Left hindlimb (tissue), 1 donor: Measurements from ENCODE around the gene NCCRP1.

Experiments
- DNase-seq: peaks from one replicate; pipeline ENCODE4 v3.0.0-alpha.2; 2018

Gene NCCRP1

GRCh38 chr19:39181500-39182173 is 15.1 kb upstream of the NCCRP1 start:
- DNase-seq, result no peak

- no peak for DNase-seq
These were observed 14.6 kb upstream of the NCCRP1 start for GRCh38 chr19:39182174-39182505.

DNA sequence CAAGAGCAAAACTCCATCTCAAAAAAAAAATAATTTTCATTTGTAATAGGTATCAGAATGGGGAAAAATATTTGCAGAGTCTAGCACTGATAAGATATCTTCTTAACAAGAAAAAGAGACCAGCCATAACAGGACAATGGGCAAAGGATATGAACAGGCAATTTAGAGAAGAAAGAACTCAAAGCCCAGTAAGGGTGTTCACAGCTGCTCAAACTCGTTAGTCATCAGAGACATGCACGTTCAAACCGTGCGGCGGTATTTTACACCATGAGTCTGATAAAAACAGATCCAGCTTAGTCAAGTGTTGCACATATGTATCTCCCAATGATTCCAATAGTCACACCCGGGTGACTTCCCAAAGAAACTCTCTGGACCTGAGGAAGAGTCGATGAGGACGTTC is 13.7 kb upstream of the NCCRP1 start:
- DNase-seq, result no peak

- DNase-seq, result no peak
These were observed 10.4 kb upstream of the NCCRP1 start for GRCh38 chr19:39186391-39186790.

- DNase-seq, result no peak
These were observed 9.2 kb upstream of the NCCRP1 start for GRCh38 chr19:39187552-39187943.

DNA sequence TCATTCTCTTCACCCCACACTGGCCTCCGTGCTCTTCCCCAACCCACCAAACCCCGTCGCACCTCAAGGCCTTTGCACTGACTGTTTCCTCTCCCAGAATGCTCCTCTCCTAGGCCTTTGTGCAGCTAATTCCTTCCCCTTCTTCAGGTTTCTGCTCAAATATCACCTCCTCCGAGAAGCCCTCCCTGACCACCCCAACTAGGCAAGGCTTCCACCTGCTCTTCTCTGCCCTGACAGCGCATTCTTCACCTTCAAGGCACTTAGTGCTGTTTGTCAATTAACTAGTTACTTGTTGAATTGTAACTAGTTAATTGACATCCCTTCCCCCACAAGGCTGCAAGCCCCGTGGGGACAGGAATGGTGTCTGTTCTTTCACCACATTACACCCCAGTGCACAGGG is 7.8 kb upstream of the NCCRP1 start:
- no peak for DNase-seq

DNA sequence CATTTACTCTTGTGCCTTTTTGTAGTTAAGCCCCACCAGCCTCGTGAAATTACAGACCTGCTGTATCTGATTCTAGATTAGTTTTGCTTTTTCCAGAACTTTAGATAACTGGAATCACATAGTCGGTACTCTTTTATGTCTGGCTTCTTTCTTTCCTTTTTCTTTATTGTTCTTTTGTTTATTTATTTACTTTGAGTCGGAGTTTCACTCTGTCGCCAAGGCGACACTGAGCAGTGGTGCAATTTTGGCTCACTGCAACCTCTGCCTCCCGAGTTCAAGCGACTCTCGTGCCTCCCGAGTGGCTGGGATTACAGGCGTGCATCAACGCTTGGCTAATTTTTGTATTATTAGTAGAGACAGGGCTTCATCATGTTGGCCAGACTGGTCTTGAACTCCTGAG is 6.0 kb upstream of the NCCRP1 start:
- no peak for DNase-seq

GRCh38 chr19:39192846-39193245 is 3.9 kb upstream of the NCCRP1 start:
- peak; percentile 20 for DNase-seq

GRCh38 chr19:39193803-39194202 is 3.0 kb upstream of the NCCRP1 start:
- peak; percentile 8 for DNase-seq

- DNase-seq, result peak; percentile 27
These were observed 1.8 kb upstream of the NCCRP1 start for GRCh38 chr19:39194832-39195542.

DNA sequence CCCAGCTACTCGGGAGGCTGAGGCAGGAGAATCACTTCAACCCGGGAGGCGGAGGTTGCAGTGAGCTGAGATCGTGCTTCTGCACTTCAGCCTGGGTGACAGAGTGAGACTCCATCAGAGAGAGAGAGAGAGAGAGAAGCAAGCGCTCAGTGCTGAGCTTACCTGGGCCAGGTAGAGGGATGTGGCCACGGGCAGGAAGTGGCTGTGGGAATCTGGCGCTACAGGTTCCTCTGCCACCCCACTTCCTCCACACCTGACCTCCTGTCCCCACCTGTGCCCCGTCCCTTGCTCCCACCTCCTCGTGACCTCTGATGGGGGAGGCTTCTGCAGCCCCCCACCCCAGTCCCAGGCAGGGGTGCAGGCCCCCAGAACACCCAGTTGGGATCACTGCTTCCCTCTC is 1.0 kb upstream of the NCCRP1 start:
- DNase-seq, result peak; percentile 12

GRCh38 chr19:39196320-39196719 is 444 bp upstream of the NCCRP1 start:
- peak; percentile 8 for DNase-seq

DNA sequence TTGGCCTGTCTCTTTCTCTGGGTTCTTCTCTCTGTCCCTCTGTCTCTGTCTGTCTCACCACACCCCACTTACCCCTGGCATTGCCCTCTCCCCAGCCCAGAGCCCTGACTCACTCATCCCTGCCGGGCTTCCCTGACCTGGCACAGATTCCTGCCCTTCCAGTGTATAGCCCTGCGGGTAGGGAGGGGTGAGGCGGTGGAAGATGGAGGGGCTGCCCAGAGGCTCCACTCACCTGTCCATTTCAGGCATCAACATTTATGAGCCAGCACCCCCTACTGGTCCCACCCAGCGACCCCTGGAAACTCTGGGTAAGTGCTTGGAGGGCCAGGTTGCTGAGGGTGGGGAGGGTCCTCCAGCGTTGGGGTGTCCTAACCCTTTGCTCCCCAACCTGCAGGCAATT is 1.0 kb downstream of the NCCRP1 start:
- peak; percentile 23 for DNase-seq

- peak; percentile 67 for DNase-seq
These were observed 2.3 kb downstream of the NCCRP1 start for GRCh38 chr19:39199025-39199424.

DNA sequence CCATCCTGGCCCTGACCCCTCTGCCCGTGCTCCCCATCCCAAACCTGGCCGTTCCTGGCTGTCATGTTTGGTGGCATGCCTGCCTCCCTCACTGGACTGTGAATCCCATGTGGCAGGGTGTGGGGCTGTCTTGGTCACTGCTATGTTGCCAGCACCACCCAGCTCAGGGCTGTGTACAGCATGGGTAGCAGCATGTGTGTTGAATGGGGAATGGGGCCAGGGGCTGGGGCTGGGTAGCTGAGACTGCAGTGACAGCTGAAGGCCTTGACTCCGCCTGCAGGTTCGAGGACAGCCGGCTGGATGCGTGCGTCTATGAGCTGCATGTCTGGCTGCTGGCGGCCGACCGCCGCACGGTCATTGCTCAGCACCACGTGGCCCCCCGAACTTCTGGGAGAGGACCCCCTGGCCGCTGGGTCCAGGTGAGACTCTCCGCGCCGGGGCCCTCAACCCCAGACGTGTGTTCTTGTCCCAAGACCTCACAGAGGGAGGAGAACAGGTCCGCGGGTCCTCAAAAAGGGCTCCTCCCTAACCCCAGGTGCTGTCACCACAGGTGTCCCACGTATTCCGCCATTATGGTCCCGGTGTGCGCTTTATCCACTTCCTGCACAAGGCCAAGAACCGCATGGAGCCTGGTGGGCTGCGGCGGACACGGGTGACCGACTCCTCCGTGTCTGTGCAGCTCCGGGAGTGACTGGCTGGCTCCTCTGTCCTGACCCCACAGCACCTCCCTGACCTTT is 3.5 kb downstream of the NCCRP1 start:
- DNase-seq, result peak; percentile 26

DNA sequence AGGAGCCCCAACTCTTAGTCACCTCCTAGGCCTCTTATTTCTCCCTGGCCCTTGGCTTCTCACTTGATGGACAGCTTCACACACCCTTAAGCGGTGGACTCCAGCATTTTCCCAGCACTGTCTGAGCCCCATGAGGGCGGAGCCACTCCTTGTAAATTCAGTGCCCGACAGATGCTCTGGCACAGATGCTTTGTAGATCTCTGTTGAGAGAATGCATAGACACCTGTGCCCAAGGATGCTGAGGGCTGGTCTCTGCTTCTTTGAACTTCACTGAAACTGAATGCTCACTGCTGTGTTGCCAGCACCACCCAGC is 4.0 kb downstream of the NCCRP1 start:
- peak; percentile 10 for DNase-seq

DNA sequence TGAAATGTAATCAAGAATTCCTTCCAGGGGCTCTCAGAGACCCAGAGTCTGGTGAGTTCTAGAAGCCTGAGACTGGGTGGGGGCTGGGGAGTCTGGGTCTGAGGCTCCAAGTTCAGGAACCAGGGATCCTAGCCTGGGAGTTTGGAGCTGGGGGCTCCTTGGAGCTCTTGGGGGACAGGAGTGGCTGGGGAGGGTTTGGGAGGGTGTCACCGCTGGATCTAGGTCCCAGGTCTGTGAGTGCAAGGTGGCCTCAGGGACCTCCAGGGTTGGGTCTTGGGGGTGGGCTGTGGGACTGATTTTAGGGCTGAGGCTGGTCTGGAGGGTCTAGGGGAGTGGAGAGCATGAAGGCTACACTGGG is 6.2 kb downstream of the NCCRP1 start:
- DNase-seq, result no peak

DNA sequence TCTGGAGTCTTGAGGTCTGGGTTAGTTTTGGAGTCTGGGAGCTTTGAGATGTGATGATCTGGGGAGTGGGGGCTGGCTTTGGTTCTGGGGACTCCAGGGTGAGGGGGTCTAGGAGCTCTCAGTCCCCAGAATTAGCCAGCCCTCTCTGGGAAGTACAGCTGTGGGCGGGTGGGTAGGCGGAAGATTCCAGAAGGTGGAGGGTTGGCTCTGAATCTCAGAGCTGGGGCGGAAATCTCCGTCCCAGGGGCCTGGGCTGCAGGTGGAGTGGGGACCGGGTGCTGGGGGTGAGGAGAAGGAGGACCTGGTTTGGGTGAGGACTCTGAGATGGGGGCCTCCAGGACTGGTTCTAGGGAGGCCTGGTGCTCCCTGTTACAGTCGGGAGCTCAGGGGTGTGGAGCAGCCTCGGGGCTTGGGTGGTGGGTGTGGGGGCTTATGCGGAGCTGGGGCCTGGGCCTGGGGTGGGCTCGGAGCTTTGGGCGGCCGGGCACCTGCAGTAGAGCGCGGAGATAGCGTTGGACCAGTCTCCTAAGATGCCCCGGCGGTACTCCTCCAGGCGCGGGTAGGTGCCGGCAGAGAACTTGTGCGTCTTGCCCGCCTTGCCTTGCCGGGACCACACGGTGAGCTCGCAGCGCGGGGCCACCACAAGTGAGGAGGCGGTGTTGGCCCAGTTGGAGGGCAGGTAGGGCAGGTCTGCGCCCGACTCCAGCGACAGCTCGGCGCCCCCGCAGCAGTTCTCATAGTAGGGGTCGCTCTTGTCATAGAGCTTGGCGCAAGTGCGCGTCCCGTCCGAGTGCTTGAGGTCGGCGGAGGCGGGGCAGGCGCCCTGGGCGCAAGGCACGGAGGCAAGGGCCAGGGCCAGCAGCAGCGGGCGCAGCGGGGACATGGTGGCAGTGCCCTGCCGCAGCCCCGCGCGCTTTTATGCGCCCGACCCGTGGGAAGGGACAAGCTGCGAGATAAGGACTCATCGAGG is 6.9 kb downstream of the NCCRP1 start, which contains the start of gene SYCN:
TSS of gene SYCN (minus strand) at position 892 of the 970 bp plus-strand sequence. CDS start at position 883, 9 bp downstream.
- no peak for DNase-seq

- DNase-seq, result no peak
These were observed 8.6 kb downstream of the NCCRP1 start for GRCh38 chr19:39205449-39205764.

GRCh38 chr19:39206122-39206521 is 9.4 kb downstream of the NCCRP1 start:
- DNase-seq, result no peak

GRCh38 chr19:39207293-39207836 is 10.6 kb downstream of the NCCRP1 start:
- no peak for DNase-seq

DNA sequence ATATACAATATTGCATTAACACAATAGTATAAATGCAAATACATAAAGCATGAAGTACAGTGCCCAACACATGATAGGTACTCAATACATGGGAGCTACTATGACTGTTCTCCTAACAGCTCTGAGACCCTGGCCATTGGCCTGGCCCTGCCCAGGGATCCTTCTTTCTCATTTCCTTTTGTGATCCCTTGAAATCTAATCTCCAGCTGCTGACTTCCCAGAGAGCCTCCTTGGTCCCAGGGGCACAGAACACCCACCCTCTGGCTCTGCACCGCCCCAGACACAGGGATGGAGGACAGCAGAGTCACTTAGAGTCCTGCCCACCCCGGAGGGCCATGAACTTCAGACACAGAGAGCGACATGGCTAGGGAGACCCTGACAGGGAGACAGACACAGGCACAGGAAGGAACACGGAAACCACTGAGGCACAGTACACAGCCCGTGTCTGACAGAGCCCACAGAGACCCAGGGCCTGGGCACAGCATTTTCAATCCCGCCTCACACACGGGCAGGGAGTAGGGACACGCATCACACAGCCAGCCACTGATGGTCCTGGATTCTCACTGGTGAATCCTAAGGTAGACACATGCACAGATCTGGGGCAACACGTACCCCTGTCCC is 11.5 kb downstream of the NCCRP1 start:
- DNase-seq, result no peak
